GM20431 (cell line): ENCODE data around the gene ALG6.
"Not testable (repeated sequence)": the region's sequence is repeated elsewhere in the genome, so short reads cannot be mapped to it uniquely, and the experiment has no call there.

Source experiments
- in situ Hi-C: fragments of 300-500 bp; cut with MseI, MboI; formaldehyde crosslinking; loops from one replicate; pipeline ENCODE4 v1.15.0; 2020; ENCODE audit warnings: low sequenced_read_pairs; ENCODE audit not compliant: unreplicated experiment

Gene ALG6

GRCh38 chr1:63327417-63328054 lies 39.9 kb upstream of the ALG6 start:
- in situ Hi-C loops: no loop called here

GRCh38 chr1:63328122-63328521 lies 39.3 kb upstream of the ALG6 start:
- in situ Hi-C loops: no loop called here

DNA sequence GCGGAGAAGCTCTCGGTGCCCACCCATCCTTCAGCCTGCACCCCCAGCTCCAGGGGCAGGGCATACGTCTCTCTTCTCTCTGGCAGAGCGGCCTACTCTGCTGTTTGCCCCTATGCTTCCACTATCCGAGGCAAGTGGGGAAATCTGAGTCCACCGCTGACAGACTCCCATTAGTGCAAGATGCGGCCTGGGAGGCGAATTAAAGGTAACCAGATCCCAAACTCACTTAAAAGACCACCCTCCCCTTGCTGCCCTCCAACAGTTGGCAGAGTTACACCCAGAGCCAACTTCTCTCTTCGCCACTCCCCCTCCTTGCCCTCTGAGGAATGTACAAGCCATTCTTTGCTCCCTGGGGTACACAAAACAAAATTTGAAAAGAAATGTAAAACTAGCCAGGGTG lies 38.6 kb upstream of the ALG6 start:
- in situ Hi-C loops: no loop called here

DNA sequence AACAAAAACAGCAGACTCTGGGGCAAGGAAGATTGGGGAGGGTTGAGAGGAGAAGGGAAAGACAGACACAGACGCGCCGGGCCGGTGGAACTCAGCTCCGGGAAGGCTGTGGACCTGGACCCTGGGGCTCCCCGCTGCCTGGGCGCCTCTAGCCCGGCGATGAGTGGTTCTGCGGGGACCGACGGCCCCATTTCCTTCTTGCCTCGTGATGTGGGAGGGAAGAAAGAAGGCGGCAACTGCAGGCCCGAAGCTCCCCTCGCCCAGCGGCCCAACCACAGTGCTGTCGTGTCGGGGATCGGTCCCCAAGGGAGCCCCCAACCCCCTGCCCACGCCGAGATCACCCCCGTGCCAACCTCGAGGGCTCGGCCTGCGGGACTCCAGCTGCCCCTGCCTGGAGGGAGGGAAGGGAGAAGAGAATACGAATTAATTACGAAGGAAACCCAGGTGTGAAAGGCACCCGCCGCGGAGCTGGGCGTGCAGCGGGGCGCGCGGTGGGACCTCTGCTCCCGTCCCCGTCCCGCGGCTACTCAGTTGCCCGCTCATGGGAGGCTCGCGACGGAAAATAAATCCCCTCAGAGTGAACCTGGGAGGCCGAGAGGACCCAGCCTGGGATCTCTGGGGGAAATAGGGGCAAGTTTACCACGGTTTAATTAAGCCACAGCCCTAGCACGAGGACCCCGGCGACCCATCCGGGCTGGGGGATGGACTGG lies 37.7 kb upstream of the ALG6 start:
- in situ Hi-C loops: no loop called here

- in situ Hi-C loops: no loop called here
Measured at GRCh38 chr1:63330331-63330916, 37.0 kb upstream of the ALG6 start.

DNA sequence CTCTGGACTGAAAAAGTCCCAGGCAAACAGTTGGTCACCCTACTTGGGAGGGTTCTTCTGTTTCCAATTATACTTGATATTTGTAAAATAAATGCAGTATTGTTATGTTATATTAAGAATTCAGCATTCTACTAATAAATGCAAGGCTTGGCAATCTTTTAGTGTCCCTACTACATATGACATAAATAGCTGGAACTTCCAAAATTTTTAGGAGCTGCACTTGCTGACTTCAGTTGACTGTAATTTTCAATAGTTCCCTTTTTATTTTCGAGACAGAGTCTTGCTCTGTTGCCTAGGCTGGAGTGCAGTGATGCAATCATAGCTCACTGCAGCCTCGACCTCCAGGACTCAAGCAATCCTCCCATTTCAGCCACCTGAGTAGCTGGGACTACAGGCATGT lies 25.0 kb upstream of the ALG6 start:
- in situ Hi-C loops: no loop called here

- in situ Hi-C loops: no loop called here
Measured at GRCh38 chr1:63343922-63344321, 23.5 kb upstream of the ALG6 start.

- in situ Hi-C loops: no loop called here
Measured at GRCh38 chr1:63350320-63350719, 17.1 kb upstream of the ALG6 start.

DNA sequence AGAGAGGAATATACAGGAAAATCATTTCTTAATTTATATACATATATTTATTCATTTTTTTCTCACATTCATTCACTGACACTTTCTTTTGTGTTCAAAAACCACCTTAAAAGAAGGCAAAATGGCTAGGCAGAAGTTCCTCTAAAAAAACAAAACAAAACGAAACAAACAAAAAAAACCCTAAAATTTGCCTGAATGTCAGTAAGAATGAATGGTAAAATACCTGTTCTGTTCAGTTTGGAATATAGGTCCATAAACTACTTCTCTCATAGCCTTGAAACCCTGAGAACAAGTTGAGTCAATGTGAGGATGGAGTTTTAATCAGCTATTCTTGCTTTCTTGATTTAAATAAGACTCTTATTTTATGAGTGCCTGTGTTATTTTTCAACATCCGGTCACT lies 14.7 kb upstream of the ALG6 start:
- in situ Hi-C loops: no loop called here

DNA sequence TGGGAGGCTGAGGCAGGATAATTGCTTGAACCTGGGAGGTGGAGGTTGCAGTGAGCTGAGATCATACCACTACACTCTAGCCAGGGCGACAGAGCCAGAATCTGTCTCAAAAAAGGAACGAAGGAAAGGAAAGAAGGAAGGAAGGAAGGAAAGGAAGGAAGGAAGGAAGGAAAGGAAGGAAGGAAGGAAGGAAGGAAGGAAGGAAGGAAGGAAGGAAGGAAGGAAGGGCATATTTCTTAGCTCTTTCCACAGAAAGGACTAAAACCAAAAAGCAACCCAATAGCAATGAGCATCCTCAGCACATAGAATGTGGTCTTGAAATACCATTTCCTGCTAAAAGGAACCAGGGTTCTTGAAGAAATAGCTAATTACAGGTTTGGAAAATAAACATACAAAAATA lies 11.2 kb upstream of the ALG6 start:
- in situ Hi-C loops: not testable (repeated sequence)

DNA sequence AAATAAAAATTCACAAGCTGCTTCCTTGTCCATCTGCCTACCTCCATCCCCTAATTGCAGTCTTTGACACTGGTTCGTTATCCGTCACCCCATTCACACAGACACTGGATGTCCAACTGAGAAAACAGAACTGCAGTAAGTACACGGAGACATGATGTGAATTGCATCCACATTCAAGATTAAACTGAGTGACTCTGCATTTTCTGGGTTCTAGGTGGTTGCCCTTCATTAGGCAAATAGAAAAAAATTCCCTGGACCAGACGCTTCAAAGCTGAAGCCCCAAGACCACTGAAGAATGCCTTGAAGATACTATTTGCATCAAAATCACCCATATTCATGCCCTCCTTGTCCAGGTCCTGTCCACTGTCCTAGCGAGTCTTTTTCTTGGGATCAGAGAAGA lies 7.9 kb upstream of the ALG6 start:
- in situ Hi-C loops: no loop called here

- in situ Hi-C loops: no loop called here
Measured at GRCh38 chr1:63362073-63362472, 5.4 kb upstream of the ALG6 start.

GRCh38 chr1:63362578-63362977 lies 4.8 kb upstream of the ALG6 start:
- in situ Hi-C loops: no loop called here

- in situ Hi-C loops: no loop called here
Measured at GRCh38 chr1:63363014-63363413, 4.4 kb upstream of the ALG6 start.

GRCh38 chr1:63366908-63367214 lies 566 bp upstream of the ALG6 start:
- in situ Hi-C loops: no loop called here

DNA sequence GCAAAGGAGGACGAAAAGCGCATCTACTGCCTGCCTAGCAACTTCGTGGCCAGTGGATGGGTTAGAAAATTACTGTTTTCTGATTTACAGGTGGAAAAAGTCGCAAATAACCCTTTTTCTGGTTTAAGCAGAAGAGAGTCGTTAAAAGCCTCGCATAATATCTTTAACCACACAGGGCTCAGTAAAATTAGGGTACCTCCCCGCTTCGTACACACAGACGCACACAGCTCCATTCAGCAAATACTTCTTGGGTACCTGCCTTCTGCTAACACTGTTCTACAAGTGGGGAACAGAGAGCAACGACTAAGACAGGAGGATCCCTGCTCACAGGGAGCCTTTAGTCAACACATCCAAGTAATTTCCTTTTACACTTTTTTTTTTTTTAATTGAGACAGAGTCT lies 704 bp downstream of the ALG6 start:
- in situ Hi-C loops: no loop called here

GRCh38 chr1:63379583-63379982 lies 12.2 kb downstream of the ALG6 start:
- in situ Hi-C loops: no loop called here

GRCh38 chr1:63381741-63382140 lies 14.3 kb downstream of the ALG6 start:
- in situ Hi-C loops: no loop called here

- in situ Hi-C loops: no loop called here
Measured at GRCh38 chr1:63401945-63402344, 34.5 kb downstream of the ALG6 start.

GRCh38 chr1:63403386-63403785 lies 36.0 kb downstream of the ALG6 start:
- in situ Hi-C loops: no loop called here

DNA sequence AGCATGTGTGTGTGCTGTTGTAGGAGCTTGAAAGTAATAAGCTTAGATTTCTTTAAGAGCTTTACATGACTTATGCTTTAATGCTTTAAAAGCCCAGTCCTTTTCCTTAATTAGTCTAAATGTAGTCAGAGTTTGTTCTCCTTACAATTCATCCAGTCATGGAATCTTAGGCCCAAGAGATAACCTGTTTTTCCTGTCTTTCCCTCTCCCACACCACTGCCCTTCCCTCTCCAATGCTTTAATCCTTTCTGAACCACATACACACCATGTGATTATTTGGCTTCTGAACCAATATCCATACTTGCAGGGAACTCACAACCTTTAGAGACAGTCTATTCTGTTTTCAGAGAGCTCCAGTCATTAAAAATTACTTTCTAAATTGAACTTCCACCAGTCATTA lies 37.6 kb downstream of the ALG6 start:
- in situ Hi-C loops: no loop called here

- in situ Hi-C loops: no loop called here
Measured at GRCh38 chr1:63405987-63406386, 38.6 kb downstream of the ALG6 start.
